ENCODE data around the gene LRRK2.

The LRRK2 gene

DNA sequence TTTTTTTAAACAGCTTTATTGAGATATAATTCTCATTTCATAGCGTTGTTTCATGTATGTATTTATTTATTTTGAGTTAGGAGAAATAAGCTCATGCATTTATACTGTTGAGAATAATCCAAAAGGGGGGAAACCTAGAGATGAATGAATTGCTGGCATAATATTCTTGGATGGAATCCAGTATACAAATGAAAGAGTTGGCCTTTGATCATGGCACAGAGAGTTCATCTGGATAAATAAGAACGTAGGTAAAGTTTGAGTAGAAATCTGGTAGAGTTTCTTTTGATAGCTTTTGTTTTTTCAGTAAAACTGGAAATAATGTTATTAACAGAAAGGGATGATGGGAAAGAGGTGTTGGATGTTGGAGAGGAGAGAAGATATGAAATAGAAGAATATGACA is 166.2 kb downstream of the LRRK2 start:
- no peak for DNase-seq (ENCODE audit: low read depth in 2 of 3, low spot score in 2 of 3)

- DNase-seq (ENCODE audit: low read depth in 2 of 3, low spot score in 2 of 3): no peak
Observed at GRCh38 chr12:40393026-40393425, 168.2 kb downstream of the LRRK2 start.

GRCh38 chr12:40399656-40400055 is 174.9 kb downstream of the LRRK2 start:
- no peak for DNase-seq (ENCODE audit: low read depth in 2 of 3, low spot score in 2 of 3)

- no peak for DNase-seq (ENCODE audit: low read depth in 2 of 3, low spot score in 2 of 3)
Observed at GRCh38 chr12:40405419-40405818, 180.6 kb downstream of the LRRK2 start.
